Measurements from ENCODE around the gene PTPRD.

Gene PTPRD

GRCh38 chr9:8660383-8660782, 1952.4 kb downstream of the PTPRD start:
- no peaks in the 10 kb centered on the region for H3K9me2 ChIP-seq (replicated peaks; ENCODE audit: insufficient read depth, low read length)
- no peak overlapping the region for H3K4me2 ChIP-seq (ENCODE audit: low read depth, low read length, poor library complexity, severe bottlenecking)
- H3F3A ChIP-seq (ENCODE audit: insufficient read depth), result no peaks in the 10 kb centered on the region
- H3K27ac ChIP-seq (ENCODE audit: low read depth, low read length), result no peak overlapping the region
- H3K27me3 ChIP-seq (ENCODE audit: low read length), result no peaks in the 10 kb centered on the region
- no peaks in the 10 kb centered on the region; the same call in 1 of the 2 replicates for H4K20me1 ChIP-seq (ENCODE audit: low read depth, low read length)
- H3K4me3 ChIP-seq (ENCODE audit: insufficient read depth, low read length, poor library complexity, severe bottlenecking), result no peak overlapping the region
- H3K36me3 ChIP-seq (ENCODE audit: low read length), result no peaks in the 10 kb centered on the region
- H2AFZ ChIP-seq (ENCODE audit: low read depth, low read length, severe bottlenecking), result no peak overlapping the region
- no peaks in the 10 kb centered on the region for H3K79me2 ChIP-seq (ENCODE audit: insufficient read depth, low read length)
- no peaks in the 10 kb centered on the region for H3K9me3 ChIP-seq (ENCODE audit: insufficient read depth, low read length)
- no peak for TF ChIP-seq CTCF (IDR thresholded peaks at IDR 0.05; ENCODE audit: insufficient read depth, low read length, poor library complexity, severe bottlenecking)
- TF ChIP-seq EZH2phosphoT487 (conservative IDR thresholded peaks at IDR 0.05; ENCODE audit: low read length), result no peak
- no peak overlapping the region for H3K9ac ChIP-seq (ENCODE audit: low read length)

- Histone ChIP-seq H4K20me1 (ENCODE audit: low read depth, low read length) (no peaks in the 10 kb centered on the region; the same call in 1 of the 2 replicates), H3K9me2 (replicated peaks; ENCODE audit: insufficient read depth, low read length) (no peaks in the 10 kb centered on the region), H3K9me3 (ENCODE audit: insufficient read depth, low read length) (no peaks in the 10 kb centered on the region), H3K79me2 (ENCODE audit: insufficient read depth, low read length) (no peaks in the 10 kb centered on the region), H3K9ac (ENCODE audit: low read length) (no peak overlapping the region), H3K27me3 (ENCODE audit: low read length) (no peaks in the 10 kb centered on the region), H3K27ac (ENCODE audit: low read depth, low read length) (no peak overlapping the region), H3F3A (ENCODE audit: insufficient read depth) (no peaks in the 10 kb centered on the region), H2AFZ (ENCODE audit: low read depth, low read length, severe bottlenecking) (no peak overlapping the region), H3K36me3 (ENCODE audit: low read length) (no peaks in the 10 kb centered on the region), H3K4me2 (ENCODE audit: low read depth, low read length, poor library complexity, severe bottlenecking) (no peak overlapping the region), H3K4me3 (ENCODE audit: insufficient read depth, low read length, poor library complexity, severe bottlenecking) (no peak overlapping the region)
- TF ChIP-seq EZH2phosphoT487 (conservative IDR thresholded peaks at IDR 0.05; ENCODE audit: low read length) (no peak), CTCF (IDR thresholded peaks at IDR 0.05; ENCODE audit: insufficient read depth, low read length, poor library complexity, severe bottlenecking) (no peak)
These were observed 1953.7 kb downstream of the PTPRD start for GRCh38 chr9:8659108-8659507.

GRCh38 chr9:8655071-8655470, 1957.7 kb downstream of the PTPRD start:
- H3K79me2 ChIP-seq (ENCODE audit: insufficient read depth, low read length), result no peaks in the 10 kb centered on the region
- no peak overlapping the region for H3K4me2 ChIP-seq (ENCODE audit: low read depth, low read length, poor library complexity, severe bottlenecking)
- H3K9ac ChIP-seq (ENCODE audit: low read length), result no peak overlapping the region
- no peak overlapping the region for H3K27ac ChIP-seq (ENCODE audit: low read depth, low read length)
- no peak overlapping the region for H2AFZ ChIP-seq (ENCODE audit: low read depth, low read length, severe bottlenecking)
- H3K9me3 ChIP-seq (ENCODE audit: insufficient read depth, low read length), result no peaks in the 10 kb centered on the region
- no peak overlapping the region for H3K4me3 ChIP-seq (ENCODE audit: insufficient read depth, low read length, poor library complexity, severe bottlenecking)
- no peaks in the 10 kb centered on the region for H3K36me3 ChIP-seq (ENCODE audit: low read length)
- no peaks in the 10 kb centered on the region for H3K9me2 ChIP-seq (replicated peaks; ENCODE audit: insufficient read depth, low read length)
- TF ChIP-seq EZH2phosphoT487 (conservative IDR thresholded peaks at IDR 0.05; ENCODE audit: low read length), result no peak
- no peak for TF ChIP-seq CTCF (IDR thresholded peaks at IDR 0.05; ENCODE audit: insufficient read depth, low read length, poor library complexity, severe bottlenecking)
- no peaks in the 10 kb centered on the region for H4K20me1 ChIP-seq (ENCODE audit: low read depth, low read length)
- no peaks in the 10 kb centered on the region for H3K27me3 ChIP-seq (ENCODE audit: low read length)
- H3F3A ChIP-seq (ENCODE audit: insufficient read depth), result no peaks in the 10 kb centered on the region
